GM21390 (cell line): Measurements from ENCODE around the gene PLEKHA6.

ENCODE experiments used
- ATAC-seq: cut with Tn5 transposase; IDR thresholded peaks from one replicate; pipeline ENCODE4 v1.9.1; 2021; ENCODE audit not compliant: unreplicated experiment

PLEKHA6 gene

GRCh38 chr1:204264805-204265204 lies 94.9 kb downstream of the PLEKHA6 start:
- no peak for ATAC-seq

- ATAC-seq: no peak
Measured at GRCh38 chr1:204263254-204263910, 96.3 kb downstream of the PLEKHA6 start.

- ATAC-seq: no peak
Measured at GRCh38 chr1:204262506-204263253, 97.0 kb downstream of the PLEKHA6 start.

DNA sequence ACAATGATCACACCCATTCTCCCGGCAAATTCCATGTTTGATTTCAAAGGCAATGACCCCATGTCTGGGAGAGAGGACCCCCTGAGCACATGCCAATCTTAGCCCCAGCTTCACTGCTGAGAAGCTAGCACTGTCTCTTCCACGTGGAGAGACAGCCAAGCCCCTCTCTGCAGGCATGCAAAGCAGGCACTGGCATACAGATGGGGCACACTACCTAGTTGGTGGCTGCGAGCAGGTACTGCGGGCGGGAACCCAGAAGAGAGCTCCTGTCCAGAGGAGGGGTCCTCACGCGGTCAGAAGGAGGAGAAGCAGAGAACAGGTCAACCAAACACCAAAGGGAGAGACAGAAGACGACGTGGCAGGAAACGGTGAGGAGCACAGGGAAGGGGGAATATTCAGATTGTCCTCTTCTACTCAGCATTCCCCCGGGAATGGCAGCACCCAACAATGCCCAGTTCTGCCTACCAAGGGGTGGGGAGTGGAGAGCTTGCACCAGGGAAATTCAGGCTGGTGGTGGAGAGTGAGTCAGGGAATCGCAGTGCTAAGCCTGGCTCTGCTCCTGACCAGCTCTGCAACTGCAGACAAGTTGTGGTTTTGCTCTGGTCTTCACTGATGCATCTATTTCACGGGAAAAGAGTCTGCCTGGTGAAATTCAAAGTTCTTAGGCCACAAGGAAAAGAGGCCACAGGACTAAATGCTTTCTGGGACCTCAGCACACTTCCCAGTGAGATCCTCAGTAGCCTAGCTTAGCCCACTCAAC lies 97.8 kb downstream of the PLEKHA6 start:
- no peak for ATAC-seq

DNA sequence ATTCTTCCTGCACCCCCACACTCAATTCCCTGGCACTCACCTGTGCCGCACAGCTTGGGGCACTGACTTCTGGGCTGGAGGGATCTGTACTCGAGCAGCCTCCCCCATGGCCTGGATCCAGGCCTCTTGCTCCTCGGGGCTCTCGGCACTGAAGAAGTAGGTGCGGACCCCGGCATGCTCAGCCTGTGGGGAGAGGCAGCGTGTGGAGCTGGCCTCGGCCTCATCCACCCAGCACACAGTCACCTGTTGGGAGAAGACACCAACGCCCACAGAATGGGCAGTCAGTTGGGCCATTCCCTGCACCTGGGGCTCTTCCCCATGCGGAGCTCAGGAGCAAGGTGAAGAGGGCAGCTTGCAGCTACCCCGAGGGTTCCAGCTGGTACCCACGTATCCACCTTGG lies 98.5 kb downstream of the PLEKHA6 start:
- no peak for ATAC-seq

GRCh38 chr1:204260601-204261197 lies 99.0 kb downstream of the PLEKHA6 start:
- no peak for ATAC-seq

DNA sequence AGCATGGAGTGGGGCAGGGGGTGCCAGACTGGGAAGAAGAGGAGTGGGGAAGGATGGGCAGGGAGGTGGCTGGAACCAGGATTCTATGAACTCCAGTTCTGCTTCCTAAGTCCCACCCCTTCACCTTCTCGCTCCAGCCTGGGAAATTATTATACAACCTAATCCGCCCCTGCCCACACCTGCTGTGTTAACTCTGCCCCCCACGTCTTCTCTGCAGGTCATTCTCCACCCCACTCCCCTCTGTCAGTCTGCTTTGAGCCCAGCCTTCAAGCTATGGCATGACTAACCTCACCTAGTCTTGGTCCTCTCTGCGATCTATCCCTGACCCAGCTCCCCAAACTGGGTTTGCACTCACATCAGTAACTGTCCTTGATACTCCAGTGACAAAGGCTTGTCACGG lies 99.9 kb downstream of the PLEKHA6 start:
- no peak for ATAC-seq

DNA sequence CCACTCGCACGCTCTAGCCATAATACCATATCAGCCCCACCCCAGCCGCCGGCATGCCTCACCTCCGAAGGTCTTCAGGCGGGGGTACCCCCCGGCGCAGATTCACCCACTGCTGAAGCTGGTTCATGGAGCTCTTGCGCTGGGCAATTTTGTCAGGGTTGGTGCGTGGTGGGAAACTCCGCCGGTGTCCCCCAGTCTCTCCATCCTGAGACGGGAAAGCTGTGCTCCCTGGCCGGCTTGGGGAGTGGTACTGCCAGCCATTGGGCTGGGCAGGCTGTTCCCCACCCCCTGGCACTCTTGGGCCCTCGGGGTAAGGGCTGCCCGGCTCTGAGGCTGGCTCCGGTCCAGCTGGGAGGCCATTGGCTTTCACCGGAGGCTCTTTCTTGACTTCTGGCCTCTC lies 100.5 kb downstream of the PLEKHA6 start:
- ATAC-seq: no peak

DNA sequence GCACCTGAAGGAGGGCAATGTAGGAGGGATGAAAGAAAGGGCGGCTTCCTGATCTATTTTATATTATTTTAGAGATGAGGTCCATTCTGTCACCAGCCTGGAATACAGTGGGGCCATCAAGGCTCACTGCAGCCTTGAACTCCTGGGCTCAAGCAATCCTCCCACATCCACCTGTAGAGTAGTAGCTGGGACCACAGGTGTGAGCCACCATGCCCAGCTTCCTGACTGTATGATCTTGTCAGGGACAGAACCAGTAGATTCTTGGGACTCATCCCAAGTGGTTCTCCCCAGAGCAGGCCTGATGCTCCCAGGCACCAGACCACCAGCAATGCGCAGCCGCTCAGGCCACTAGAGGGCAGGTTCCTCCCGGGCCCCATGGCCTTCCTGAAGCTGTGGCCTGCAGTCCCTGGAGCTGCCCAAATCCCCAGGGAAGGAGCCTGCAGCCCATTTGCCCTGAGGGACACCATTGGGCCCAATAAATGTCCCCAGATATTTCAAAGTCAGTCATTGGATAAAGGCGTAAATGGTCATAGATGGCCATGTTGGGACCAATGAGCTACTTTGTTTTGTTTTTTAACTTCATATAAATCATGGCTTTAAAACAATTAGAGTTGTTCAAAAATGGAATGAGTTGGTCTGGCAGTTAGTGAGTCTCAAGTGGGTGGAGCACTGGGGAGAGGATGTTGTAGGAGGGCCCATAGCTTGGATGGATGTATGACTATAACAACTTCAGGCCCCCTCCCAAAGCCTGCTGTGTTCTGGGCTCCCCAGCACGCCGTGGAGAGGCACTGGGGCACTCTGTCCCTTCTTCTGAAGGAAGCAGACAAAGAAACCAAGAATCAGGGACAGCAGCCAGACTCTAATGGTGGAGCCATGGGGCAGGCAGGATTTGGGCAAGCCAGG lies 101.3 kb downstream of the PLEKHA6 start:
- ATAC-seq: no peak

GRCh38 chr1:204257446-204257845 lies 102.3 kb downstream of the PLEKHA6 start:
- no peak for ATAC-seq

GRCh38 chr1:204256531-204256930 lies 103.2 kb downstream of the PLEKHA6 start:
- ATAC-seq: no peak

DNA sequence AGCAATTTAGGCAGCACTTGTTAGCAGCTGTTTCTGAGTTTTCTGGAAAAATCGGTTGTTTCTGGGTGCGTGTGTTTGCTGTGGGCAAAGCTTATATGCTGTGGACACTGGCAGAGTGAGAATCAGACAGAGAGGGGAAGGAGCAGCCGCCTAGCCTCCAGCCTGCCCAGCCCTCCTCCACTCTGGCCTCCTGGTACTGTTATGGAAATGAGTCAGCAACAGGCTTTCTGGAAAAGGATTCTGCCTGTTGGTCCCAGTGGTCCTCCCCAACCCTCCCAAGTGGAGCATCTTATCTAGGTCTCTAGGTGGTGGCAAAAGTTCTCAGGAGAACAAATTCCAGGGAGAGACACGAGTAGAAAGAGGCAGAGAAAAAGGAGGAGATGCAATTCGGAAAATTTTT lies 103.8 kb downstream of the PLEKHA6 start:
- ATAC-seq: no peak

DNA sequence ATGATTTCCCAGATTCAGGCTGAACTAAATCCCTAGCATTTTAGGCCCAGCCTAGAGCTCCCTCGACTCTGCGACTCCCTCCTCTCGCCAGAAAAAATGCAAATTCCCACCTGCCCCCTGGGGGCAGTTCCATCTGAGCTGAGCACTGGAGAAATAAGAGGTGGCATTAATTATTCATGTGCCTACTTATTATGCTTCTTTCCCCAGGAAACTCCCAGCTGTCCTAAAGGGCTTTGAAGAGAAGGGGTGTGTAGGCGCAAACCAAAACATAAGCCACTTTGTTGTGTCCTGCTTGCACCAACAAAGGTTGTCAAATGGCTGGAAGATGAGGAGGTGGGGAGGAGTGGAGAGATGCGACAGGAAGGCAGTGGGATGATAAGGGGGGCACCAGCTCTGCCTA lies 104.5 kb downstream of the PLEKHA6 start:
- ATAC-seq: no peak

DNA sequence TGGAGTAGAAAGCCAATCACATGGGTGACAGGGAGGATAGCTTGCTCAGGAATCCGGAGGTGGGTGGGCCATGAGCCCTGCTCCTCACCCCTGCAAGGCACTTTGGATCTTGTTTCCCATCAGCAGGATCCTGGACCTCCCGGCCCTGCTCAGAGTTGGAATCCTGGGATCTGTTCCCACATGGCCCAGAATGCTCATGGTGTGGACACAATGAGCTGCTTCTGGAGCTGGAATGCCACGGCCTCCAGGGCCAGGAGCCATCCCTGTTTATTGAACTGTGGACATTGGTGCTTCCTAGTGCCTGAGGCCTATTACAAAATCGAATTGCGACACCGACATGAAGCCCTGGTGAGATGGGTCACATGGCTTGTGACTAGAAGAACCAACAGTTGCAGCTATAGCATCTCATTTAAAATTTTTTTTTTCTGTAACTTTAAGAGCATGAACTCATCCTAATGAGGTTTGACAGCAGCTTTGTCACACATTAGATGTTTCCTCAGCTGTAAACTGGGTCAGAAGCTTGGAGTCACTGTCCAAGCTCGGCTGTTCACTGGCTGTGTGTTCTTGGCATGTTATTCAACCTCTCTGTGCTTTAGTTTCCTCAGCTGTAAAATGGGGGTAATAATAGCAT lies 105.6 kb downstream of the PLEKHA6 start:
- no peak for ATAC-seq

DNA sequence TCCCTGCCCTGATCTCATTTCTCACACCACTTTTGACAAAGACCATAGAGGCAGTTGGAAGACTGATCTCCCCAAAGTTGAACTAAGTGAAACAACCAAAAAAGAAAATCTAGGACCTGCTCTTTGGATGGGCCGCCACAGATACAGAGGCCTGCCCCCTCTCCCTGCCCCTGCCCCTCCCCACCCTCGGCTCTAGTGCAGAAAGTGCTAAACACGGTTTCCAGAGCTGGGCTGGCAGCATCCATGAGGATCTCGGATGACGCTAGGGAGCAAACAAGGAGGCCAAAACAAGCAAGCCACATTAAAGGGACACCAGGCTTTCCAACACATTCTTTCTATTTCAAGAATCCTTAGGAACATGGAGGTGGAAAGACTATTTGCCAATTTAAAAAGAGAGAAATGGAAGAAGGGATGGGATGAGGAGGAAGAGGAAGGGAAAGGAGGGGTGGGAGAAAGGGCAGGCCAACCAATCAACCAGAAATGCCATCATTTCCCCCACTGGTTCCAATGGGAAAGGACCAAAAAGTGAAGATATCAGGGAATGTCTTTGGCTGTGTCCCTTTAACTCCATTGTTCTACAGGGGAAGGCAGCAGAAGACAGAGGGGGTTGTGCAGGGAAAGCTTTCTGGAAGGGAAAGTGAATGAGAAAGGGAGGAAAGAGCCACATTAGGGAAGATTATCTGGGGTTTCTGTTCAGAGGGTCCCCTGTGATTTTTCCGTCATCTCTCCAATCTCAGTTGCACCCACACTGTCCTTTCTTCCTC lies 107.6 kb downstream of the PLEKHA6 start:
- ATAC-seq: no peak

- no peak for ATAC-seq
Measured at GRCh38 chr1:204251286-204251685, 108.4 kb downstream of the PLEKHA6 start.

DNA sequence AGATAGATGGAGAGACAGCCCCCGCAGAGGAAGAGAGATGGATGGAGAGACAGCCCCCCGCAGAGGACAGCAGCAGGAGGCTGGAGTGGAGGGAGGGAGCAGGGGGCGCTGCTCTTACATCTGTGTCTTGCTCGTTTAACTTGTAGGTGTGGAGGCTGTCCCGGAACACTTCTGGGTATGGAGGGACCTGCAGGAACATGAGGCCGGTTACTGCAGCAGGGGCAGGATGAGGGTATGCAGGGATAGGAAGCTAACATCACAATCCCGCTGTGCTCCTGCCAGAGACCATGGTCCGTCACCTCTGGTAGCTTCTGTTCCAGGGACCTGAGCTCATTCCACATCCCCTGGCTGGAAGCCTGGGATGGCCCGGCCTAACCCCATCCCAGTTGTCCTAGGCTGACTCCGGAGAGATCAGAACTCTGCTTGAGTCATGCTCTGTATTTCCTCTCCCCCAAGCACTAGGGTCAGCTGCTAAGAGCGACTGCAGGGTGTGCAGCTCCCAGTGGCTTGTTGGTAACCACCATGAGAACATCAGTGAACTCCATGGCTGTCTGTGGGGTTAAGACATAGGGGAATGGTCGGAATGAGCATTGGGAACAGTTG lies 109.2 kb downstream of the PLEKHA6 start:
- no peak for ATAC-seq

DNA sequence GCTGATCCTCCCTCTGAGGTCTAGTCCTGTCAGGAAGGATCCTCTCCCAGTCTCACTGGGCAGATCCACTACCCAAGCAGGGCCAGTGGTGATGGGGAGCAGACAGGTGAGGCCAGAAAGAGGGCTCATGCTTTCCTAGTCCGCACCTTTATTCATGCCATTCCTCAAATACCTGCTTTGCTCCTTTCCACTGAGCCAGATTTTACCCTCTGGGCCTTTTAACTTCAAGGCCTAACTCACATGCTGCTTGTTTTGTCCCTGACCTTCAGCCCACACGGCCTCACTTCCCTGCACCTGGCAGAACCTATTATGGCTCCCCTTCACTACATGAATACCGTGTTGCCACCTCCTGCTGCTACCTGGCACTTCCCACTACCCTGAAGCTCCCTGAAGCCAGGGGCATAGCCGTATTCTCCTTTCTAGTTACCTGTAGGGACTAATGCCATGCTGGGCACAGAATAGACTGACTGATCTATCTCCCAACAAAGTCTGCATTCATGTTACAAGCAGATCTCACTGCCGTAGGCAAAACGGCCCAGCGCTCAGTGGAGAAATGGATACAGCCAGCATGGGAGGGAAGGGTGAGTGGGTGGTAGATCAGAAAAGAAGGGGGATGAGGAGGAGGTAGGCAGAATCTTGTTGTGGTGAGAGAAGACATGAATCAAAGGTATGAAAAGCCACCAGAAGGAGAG lies 109.8 kb downstream of the PLEKHA6 start:
- ATAC-seq: no peak
